ENCODE results near the gene KANK2. TPM values are rescaled to one million over a fixed set of nuclear protein-coding genes. Genes with fewer than 3 reads are reported as not detected.

KANK2 gene
- total and polyA plus RNA-seq, 2 of the 8 experiments (the other 6 are each of a cell fraction or from before 2014, with no cell fraction given): 25.2 to 42.3 TPM

DNA sequence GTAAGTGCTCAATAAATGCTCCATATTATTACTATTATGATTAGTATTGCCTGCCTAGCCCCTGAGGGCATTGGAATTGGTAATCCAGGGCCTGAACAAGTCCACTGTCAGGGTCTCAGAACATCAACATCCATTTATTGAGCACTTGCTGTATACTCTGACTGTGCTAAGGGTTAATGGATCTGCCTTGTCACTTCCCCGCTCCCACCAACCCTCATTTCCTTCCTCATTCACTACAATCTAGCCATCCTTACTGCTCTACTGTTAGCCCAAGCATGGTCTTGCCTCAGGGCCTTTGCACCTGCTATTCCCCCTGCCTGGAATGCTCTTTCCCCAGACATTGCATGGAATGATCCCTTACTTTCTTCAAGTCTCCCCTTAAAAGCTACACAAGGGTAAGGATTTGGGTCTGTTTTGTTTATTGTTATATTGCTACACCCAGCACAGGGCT is 29.4 kb upstream of the KANK2 start:
- FAIRE-seq: no peak
- Histone ChIP-seq H3K4me3 (ENCODE audit: extremely low read depth in 1 of 4, insufficient read depth in 2 of 4, low read depth in 3 of 4, low read length in 4 of 4) (no peak overlapping the region), H3K9me3 (ENCODE audit: insufficient read depth in 2 of 2, low read depth in 1 of 2, low read length in 1 of 2) (peaks cover 0 to 4% of the 10 kb centered on the region in 2 experiments; a peak in 1 of 4 replicates), H4K8ac (ENCODE audit: extremely low read depth, insufficient read depth, low read length) (no peak overlapping the region), H2BK15ac (ENCODE audit: low read length) (no peak overlapping the region), H2BK120ac (replicated peaks; ENCODE audit: low read depth, low read length) (no peak overlapping the region), H3K9ac (replicated peaks in 1 of 4; ENCODE audit: extremely low read depth in 1 of 4, low read depth in 3 of 4, low read length in 3 of 4) (no peak overlapping the region), H2AK5ac (ENCODE audit: low read depth, low read length) (no peak overlapping the region), H4K20me1 (replicated peaks in 1 of 2; ENCODE audit: control insufficient read depth in 1 of 2, insufficient read depth in 2 of 2, low read length in 2 of 2) (peaks cover 0 to 6% of the 10 kb centered on the region in 2 experiments), H2AFZ (ENCODE audit: low read length) (no peak overlapping the region), H2BK20ac (ENCODE audit: low read length) (no peak overlapping the region), H2BK5ac (ENCODE audit: low read depth, low read length) (no peak overlapping the region), H3K14ac (ENCODE audit: insufficient read length) (no peak overlapping the region), H4K91ac (replicated peaks; ENCODE audit: insufficient read length, low read length) (no peak overlapping the region), H3K23me2 (ENCODE audit: low read depth, low read length) (no peaks in the 10 kb centered on the region; the same call in 1 of the 2 replicates), H3K23ac (ENCODE audit: insufficient read length) (no peak overlapping the region), H3K79me1 (ENCODE audit: low read depth, low read length) (no peaks in the 10 kb centered on the region), H3K18ac (ENCODE audit: extremely low read depth, low read length) (no peak overlapping the region), H3K4ac (replicated peaks; ENCODE audit: insufficient read length, low read depth, low read length) (no peak overlapping the region), H4K5ac (ENCODE audit: insufficient read length, low read depth, low read length) (no peak overlapping the region), H3K79me2 (ENCODE audit: control insufficient read depth in 1 of 2, insufficient read depth in 2 of 2, low read length in 2 of 2) (no peaks in the 10 kb centered on the region), H3K27ac (ENCODE audit: low read depth, low read length) (no peak overlapping the region), H3K56ac (replicated peaks; ENCODE audit: insufficient read length, low read depth, low read length) (no peak overlapping the region), H3K36me3 (ENCODE audit: control insufficient read depth in 2 of 4, insufficient read depth in 4 of 4, low read length in 3 of 4) (peaks cover 7 to 11% (median 8%) of the 10 kb centered on the region in 4 experiments), H3K4me2 (ENCODE audit: insufficient read depth in 1 of 2, low read depth in 2 of 2, low read length in 2 of 2) (no peak overlapping the region), H2BK12ac (ENCODE audit: low read depth, low read length) (no peak overlapping the region), H3K27me3 (replicated peaks in 1 of 4; ENCODE audit: control insufficient read depth in 3 of 4, extremely low read depth in 1 of 4, insufficient read depth in 3 of 4, low read length in 3 of 4) (no peaks in the 10 kb centered on the region), H3K4me1 (replicated peaks in 1 of 4; ENCODE audit: control insufficient read depth in 3 of 4, insufficient read depth in 4 of 4, low read length in 3 of 4) (no peaks in the 10 kb centered on the region)
- DNase-seq (ENCODE audit: low read depth in 1 of 2, low spot score in 2 of 2): no peak
- ChIA-PET CTCF (ENCODE audit: partially characterized antibody) (interaction anchor here (0.6 to 2.2 kb wide), 5 partner anchors 16 to 101 kb away, joined by 3 to 10 read pairs (median 4); no protein-coding TSS in a partner anchor), POLR2A (ENCODE audit: partially characterized antibody) (interaction anchor here (1.2 kb wide), 1 partner anchor 29 kb away, joined by 3 read pairs; no protein-coding TSS in a partner anchor)
- 81% methylated on average over 1 of the region's 1 CpG; no CpG with 5 or more reads in 1 of the 2 experiments for WGBS, 2 experiments (ENCODE audit: extremely low coverage in 1 of 2, insufficient coverage in 1 of 2, insufficient read length in 1 of 2, insufficient replicate concordance in 2 of 2, low coverage in 1 of 2, low lambda C conversion rate in 2 of 2, missing lambda C conversion rate in 1 of 2)
- no peak for TF ChIP-seq RNF2 (IDR thresholded peaks at IDR 0.05; ENCODE audit: borderline replicate concordance, low read depth, low read length, missing control alignments, poor library complexity, severe bottlenecking)
- no peak for TF ChIP-seq YY1 (IDR thresholded peaks at IDR 0.05; ENCODE audit: low read depth, low read length)
- no peak for TF ChIP-seq BRCA1 (IDR thresholded peaks at IDR 0.05; ENCODE audit: low read depth, low read length)
- TF ChIP-seq POLR2AphosphoS5 (IDR thresholded peaks at IDR 0.05; ENCODE audit: low read depth, low read length): no peak
- TF ChIP-seq NANOG (IDR thresholded peaks at IDR 0.05; ENCODE audit: insufficient read depth, low read depth, low read length, poor library complexity, severe bottlenecking): no peak
- TF ChIP-seq KDM1A (IDR thresholded peaks at IDR 0.05; ENCODE audit: borderline replicate concordance, low read length): peak; percentile 84
- TF ChIP-seq TBP (IDR thresholded peaks at IDR 0.05; ENCODE audit: low read depth, low read length): no peak
- TF ChIP-seq TAF1 (IDR thresholded peaks at IDR 0.05; ENCODE audit: low read depth, low read length): no peak
- no peak for TF ChIP-seq SIRT6 (IDR thresholded peaks at IDR 0.05; ENCODE audit: low read length)
- no peak for TF ChIP-seq SAP30 (IDR thresholded peaks at IDR 0.05; ENCODE audit: insufficient read depth, insufficient replicate concordance, low read length)
- TF ChIP-seq HDAC2 (IDR thresholded peaks at IDR 0.05; ENCODE audit: borderline replicate concordance in 1 of 2, low read depth in 2 of 2, low read length in 2 of 2): peak in 1 of 2 experiments; percentile 69; a peak in 1 of 4 replicates

Data from H1 (cell line).